Epithelial cell of alveolus of lung (primary cell): ENCODE measurements around the gene ADCK2. TPM values are rescaled to one million over a fixed set of nuclear protein-coding genes. Genes with fewer than 3 reads are reported as not detected.

Source experiments
- total RNA-seq: library from RNA; depleted of rRNA; stranded (reverse); fragments of >200 nt; gene quantifications from 2 replicates; pipeline ENCODE4 v1.2.1, GENCODE V29; 2015

ADCK2 gene, protein sequence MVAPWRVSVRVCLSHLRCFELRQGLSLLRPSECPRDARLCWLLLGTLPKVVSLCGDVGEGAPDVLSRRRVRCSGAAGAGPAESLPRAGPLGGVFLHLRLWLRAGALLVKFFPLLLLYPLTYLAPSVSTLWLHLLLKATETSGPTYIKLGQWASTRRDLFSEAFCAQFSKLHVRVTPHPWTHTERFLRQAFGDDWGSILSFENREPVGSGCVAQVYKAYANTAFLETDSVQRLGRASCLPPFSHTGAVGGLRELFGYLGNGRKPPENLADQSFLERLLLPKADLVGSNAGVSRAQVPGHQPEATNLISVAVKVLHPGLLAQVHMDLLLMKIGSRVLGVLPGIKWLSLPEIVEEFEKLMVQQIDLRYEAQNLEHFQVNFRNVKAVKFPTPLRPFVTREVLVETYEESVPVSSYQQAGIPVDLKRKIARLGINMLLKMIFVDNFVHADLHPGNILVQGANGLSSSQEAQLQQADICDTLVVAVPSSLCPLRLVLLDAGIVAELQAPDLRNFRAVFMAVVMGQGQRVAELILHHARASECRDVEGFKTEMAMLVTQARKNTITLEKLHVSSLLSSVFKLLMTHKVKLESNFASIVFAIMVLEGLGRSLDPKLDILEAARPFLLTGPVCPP
- 9.5 and 11.2 TPM in 2 replicates for total RNA-seq

GRCh38 chr7:140672382-140673062 lies at the start of gene ADCK2:
Gene ADCK2 (plus strand): TSS chr7:140672945. CDS start chr7:140673331, 386 bp downstream.

DNA sequence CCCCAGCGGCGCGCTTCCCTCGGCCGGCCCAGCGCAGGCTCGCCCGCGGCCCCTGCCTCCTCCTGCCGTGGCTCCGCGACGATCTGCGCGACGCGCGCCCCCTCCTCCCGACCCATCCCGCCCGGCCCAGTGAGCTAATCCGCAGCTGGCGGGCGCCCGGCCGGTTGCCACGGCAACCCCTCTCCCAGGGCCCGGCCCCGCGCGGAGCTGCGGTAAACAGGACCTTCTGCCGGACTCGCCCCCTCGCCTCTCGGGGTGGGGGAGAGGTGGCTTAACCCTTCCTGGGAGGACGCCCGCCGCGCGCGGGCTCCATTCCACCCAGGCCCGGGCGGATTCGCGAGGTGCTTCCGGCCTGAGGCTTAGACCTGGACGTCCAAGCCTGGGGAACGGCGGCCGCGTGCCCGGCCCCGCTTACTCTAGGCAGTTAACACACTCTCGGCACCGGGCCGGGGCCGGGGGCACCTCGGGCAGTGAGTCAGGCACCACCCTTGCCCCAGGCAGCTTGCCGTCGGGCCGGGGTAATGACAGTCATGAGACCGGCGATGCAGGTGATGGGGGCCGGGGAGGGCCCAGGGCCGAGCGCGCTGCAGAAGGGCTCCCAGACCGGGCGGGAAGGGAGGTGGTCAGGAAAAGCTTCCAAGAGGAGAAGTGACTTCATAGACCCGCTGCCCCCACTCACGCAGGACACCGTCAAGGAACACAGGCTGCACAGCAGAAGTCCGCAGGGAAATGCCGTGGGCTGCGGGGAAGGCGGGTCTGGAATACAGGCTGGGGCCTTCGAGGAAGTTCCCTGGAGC lies 31.8 kb upstream of the ADCK2 start, which contains the start of gene DENND2A:
Gene DENND2A, minus strand, starts transcription at position 87 of the 797 bp plus-strand sequence. CDS start 38,416 bp downstream, outside the sequence.

GRCh38 chr7:140696680-140697446 lies 24.1 kb downstream of the ADCK2 start, which contains the start of gene NDUFB2:
Gene NDUFB2 (plus strand): TSS chr7:140696708. CDS start chr7:140696745, 37 bp downstream.

Other genes with a start within 250 kb of the ADCK2 start
- gene MKRN1, start 193.4 kb upstream of the ADCK2 start, total RNA-seq = 38.1 and 66.6 TPM in 2 replicates
- 10.2 and 12.4 TPM in 2 replicates for gene DENND2A, start 32.1 kb upstream of the ADCK2 start, total RNA-seq
- 180 and 270 TPM in 2 replicates for gene NDUFB2, start 23.8 kb downstream of the ADCK2 start, total RNA-seq